Psoas muscle (tissue), 8 donors: ENCODE results near the gene NFKB1. TPM values are rescaled to one million over a fixed set of nuclear protein-coding genes. Genes with fewer than 3 reads are reported as not detected.

Experiments
- ATAC-seq, 4 donors: fragments of 200-7000 bp; cut with Tn5 transposase; one replicate each; pipeline ENCODE4 v1.9.1; 2020; ENCODE audit warnings: moderate library complexity in 3 of 4, mild to moderate bottlenecking in 2 of 4
- DNase-seq, 2 donors: peaks; one replicate each; pipeline ENCODE4 v3.0.0-alpha.2; 2020
- H3K27ac ChIP-seq: fragments of 200-600 bp; one replicate; pipeline ENCODE4 v1.8.0; 2022
- H3K27me3 ChIP-seq, 3 donors: fragments of 200-600 bp in 1 of 3; one replicate each; pipeline versions ENCODE4 v1.6.1 to v1.8.0; 2013 to 2022; ENCODE audit warnings: low read length in 2 of 3, mild to moderate bottlenecking in 2 of 3, moderate library complexity in 1 of 3; ENCODE audit not compliant: insufficient read depth in 3 of 3
- H3K36me3 ChIP-seq, 2 donors: fragments of 200-600 bp in 1 of 2; one replicate each; pipeline versions ENCODE4 v1.6.1 to v1.8.0; 2013 to 2022; ENCODE audit warnings: low read depth in 1 of 2, mild to moderate bottlenecking in 1 of 2, moderate library complexity in 1 of 2; ENCODE audit not compliant: insufficient read depth in 1 of 2
- H3K4me1 ChIP-seq: fragments of 200-600 bp; one replicate; pipeline ENCODE4 v1.8.0; 2022
- H3K4me3 ChIP-seq: fragments of 200-600 bp; one replicate; pipeline ENCODE4 v1.8.0; 2022; ENCODE audit warnings: mild to moderate bottlenecking
- H3K9me3 ChIP-seq: fragments of 200-600 bp; one replicate; pipeline ENCODE4 v1.8.0; 2022
- CTCF ChIP-seq: fragments of 200-600 bp; IDR thresholded peaks from one replicate; pipeline ENCODE4 v1.8.0; 2022; ENCODE audit warnings: antibody characterized with exemption
- WGBS, 3 donors: extraction: QIAGEN DNeasy Blood & Tissue Kit; methylation state at CpG; one replicate each; pipeline versions ENCODE4 v1.1.6 to v1.1.7; 2013; 5-methylcytosine and 5-hydroxymethylcytosine counted together
- intact Hi-C, 2 donors: fragments of 100-400 bp; cut with DNase I; formaldehyde crosslinking; loops; one replicate each; pipeline versions ENCODE4 v1.11.0 to v1.14.2; 2022
- polyA plus RNA-seq, 3 donors: library from polyadenylated mRNA; stranded (reverse); fragments of 200-250 nt; gene quantifications; one replicate each; pipeline ENCODE4 v1.2.3, GENCODE V29; 2013
- total RNA-seq, 4 donors: library from RNA; stranded (reverse); fragmentation: NEBNext Ultra II Directional in 2 of 4; extraction: Animal tissue kit (Norgen Biotek cat#: 25700) in 2 of 4; gene quantifications; one replicate each; pipeline versions ENCODE4 v1.2.1 to v1.2.4, GENCODE V29; 2021 to 2023
- donor health status: healthy with polysubstance abuse.
- donor health status: DM: no; HTN: no; CAD: no; lungs with moderate emphysema.
- donor health status: Bipolar disorder and iron deficiency.
- donor health status: healthy.
- donor health status: DM: yes; HTN: yes; CAD: no.
- donor health status: DM: no; HTN: no; CAD: no.
- donor health status: DM: no; HTN: no; CAD: no.
- donor health status: DM: yes; HTN: yes; CAD: no.

Gene NFKB1
- total and polyA plus RNA-seq, 7 donors = 11.7 to 47.5 (median 20.1) TPM

GRCh38 chr4:102454981-102455685, 46.0 kb upstream of the NFKB1 start:
- WGBS, 3 donors = 51 to 61% (median 56%) methylated on average over 9 of the region's 9 CpGs
- no peaks in the 10 kb centered on the region for H3K4me1 ChIP-seq
- no peak overlapping the region for H3K27ac ChIP-seq
- TF ChIP-seq CTCF = no peak
- ATAC-seq = no peak
- DNase-seq = no peak
- H3K27me3 ChIP-seq = no peaks in the 10 kb centered on the region
- no peaks in the 10 kb centered on the region for H3K36me3 ChIP-seq
- no peaks in the 10 kb centered on the region for H3K9me3 ChIP-seq
- no peak overlapping the region for H3K4me3 ChIP-seq
- intact Hi-C loops = loop anchor here in 1 of 2 donors (5.0 kb wide), 1 partner anchor 37 kb away; no protein-coding TSS in a partner anchor

GRCh38 chr4:102455750-102456149, 45.4 kb upstream of the NFKB1 start:
- no peak overlapping the region for H3K4me3 ChIP-seq
- 68 to 83% (median 71%) methylated on average over 3 of the region's 3 CpGs for WGBS, 3 donors
- H3K36me3 ChIP-seq = no peaks in the 10 kb centered on the region
- no peak overlapping the region for H3K27ac ChIP-seq
- ATAC-seq = no peak
- intact Hi-C loops = no loop called here
- no peaks in the 10 kb centered on the region for H3K9me3 ChIP-seq
- no peaks in the 10 kb centered on the region for H3K4me1 ChIP-seq
- no peak for DNase-seq
- TF ChIP-seq CTCF = no peak
- no peaks in the 10 kb centered on the region for H3K27me3 ChIP-seq

GRCh38 chr4:102466298-102466697, 34.9 kb upstream of the NFKB1 start:
- no peak for TF ChIP-seq CTCF
- Histone ChIP-seq H3K36me3 (no peaks in the 10 kb centered on the region), H3K9me3 (no peaks in the 10 kb centered on the region), H3K4me1 (no peaks in the 10 kb centered on the region), H3K4me3 (no peak overlapping the region), H3K27ac (no peak overlapping the region), H3K27me3 (no peaks in the 10 kb centered on the region)
- 77 to 89% (median 84%) methylated on average over 2 of the region's 2 CpGs for WGBS, 3 donors
- ATAC-seq = no peak
- intact Hi-C loops = no loop called here
- DNase-seq = no peak

- ATAC-seq = no peak
- H3K27me3 ChIP-seq = no peaks in the 10 kb centered on the region
- H3K4me3 ChIP-seq = no peak overlapping the region
- H3K9me3 ChIP-seq = no peaks in the 10 kb centered on the region
- no peak for TF ChIP-seq CTCF
- DNase-seq = no peak
- intact Hi-C loops = no loop called here
- no peaks in the 10 kb centered on the region for H3K36me3 ChIP-seq
- no peaks in the 10 kb centered on the region for H3K4me1 ChIP-seq
- no peak overlapping the region for H3K27ac ChIP-seq
- WGBS, 3 donors = 12 to 17% (median 14%) methylated on average over 1 of the region's 1 CpG
Observed at GRCh38 chr4:102469806-102470205, 31.4 kb upstream of the NFKB1 start.
